GM21786 (cell line): ENCODE measurements around the gene NELFE.
"Not testable (repeated sequence)": the region's sequence is repeated elsewhere in the genome, so short reads cannot be mapped to it uniquely, and the experiment has no call there.

Experiments
- ATAC-seq: cut with Tn5 transposase; IDR thresholded peaks from one replicate; pipeline ENCODE4 v1.9.1; 2021; ENCODE audit not compliant: unreplicated experiment

NELFE gene

DNA sequence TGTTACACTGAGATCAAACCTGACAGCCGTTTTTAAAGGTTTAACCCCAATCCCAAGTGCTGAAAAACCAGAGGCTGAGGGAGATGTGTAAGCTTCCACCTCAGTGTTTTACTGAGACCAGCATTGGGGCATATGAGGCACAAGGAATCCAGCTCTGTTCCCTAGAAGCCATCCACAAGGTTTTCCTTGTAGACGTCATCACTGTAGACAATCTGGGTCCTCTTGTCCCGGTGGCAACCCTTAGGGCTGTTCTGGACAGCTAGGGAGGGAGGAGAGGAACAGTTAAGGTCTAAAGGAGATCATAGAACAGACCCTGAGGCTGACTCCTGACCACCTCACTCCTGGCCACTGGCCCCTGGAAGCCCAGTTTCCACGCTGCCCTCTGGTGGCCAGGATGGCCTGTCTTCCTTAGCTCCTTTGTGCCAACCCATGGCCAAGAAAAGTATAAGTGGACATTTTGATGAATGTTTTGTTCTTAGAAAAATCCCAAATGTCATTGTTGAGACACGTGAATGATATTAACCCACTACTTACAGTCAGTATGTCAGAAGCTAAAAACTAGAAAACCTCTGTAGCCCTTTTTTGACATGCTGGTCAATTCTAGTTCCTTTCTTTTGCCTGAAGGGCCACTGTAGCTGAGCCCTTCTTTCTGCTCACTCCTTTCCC, 6.5 kb downstream of the NELFE start:
- ATAC-seq = no peak

DNA sequence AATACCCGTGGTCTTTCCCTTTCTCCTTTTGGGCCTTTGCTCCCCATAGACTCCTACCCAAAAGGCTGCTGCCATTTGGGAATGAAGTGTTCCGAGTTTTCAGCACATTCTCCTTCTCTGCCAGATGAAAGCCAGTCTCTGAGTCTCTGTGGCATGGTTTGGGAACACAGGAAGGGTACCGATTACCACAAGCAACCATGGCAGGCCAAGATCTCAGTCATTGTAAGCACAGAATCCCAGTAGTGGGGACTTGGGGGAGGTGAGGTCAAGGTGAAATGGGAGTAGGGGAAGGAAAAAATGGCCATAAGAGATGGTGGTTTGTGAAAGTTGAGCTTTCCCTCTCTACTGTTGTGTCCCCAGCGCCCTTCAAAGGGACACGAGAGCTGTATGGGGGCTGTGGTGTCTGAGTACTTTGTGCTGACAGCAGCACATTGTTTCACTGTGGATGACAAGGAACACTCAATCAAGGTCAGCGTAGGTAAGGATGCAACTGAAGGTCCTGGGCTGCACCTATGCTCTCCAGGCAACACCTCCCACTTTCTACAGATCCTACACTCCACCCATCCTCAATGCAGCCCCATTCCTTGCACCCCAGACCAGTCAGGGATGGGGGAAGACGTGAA, 8.7 kb downstream of the NELFE start:
- no peak for ATAC-seq

DNA sequence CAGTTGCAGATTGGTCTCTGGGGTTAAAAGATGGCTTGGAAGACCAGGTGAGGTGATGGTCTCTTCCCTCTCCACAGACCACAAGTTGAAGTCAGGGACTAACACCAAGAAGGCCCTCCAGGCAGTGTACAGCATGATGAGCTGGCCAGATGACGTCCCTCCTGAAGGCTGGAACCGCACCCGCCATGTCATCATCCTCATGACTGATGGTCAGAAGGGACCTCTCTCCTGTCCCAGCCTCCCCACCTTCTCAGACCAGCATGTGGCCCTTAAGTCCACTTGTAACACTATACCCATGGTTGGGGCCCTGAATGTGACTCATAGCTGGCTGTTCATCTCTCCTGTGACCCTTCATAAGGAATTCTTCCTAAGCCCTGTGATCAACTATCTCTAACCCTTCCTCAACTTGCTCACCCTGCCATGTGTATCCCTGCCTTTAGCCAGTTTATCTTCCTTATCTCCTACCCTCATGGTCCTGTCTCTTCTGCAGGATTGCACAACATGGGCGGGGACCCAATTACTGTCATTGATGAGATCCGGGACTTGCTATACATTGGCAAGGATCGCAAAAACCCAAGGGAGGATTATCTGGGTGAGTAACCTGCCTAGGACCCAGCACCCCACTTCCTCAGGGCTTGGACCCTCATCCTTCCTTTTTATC, 9.9 kb downstream of the NELFE start:
- no peak for ATAC-seq

DNA sequence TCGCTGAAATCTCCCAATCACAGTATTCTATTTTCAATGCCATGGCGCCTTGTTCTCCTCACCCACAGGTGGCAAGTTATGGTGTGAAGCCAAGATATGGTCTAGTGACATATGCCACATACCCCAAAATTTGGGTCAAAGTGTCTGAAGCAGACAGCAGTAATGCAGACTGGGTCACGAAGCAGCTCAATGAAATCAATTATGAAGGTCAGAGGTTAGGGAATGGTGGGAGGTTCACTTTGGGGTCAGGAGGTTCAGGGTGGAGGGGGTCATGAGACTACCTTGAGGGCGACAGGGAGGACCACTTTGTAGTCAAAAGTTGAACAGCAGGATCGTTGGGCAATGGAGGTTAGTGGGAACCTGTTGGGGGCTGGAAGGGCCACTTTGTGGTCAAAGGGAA, 10.5 kb downstream of the NELFE start:
- ATAC-seq = no peak

DNA sequence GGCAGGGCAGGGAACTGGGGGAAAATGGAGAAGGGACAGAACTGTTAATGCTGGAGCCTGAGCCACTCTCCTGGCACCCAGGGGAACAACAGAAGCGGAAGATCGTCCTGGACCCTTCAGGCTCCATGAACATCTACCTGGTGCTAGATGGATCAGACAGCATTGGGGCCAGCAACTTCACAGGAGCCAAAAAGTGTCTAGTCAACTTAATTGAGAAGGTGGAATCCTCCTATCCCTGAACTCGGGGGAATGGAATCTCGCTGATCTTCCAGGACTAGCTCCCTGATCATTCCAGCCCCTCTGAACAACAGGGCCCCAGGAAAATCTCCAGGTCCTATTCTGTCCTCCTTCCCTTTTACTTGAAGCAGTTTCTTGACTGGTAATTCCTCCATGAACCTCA, 10.9 kb downstream of the NELFE start:
- no peak for ATAC-seq

DNA sequence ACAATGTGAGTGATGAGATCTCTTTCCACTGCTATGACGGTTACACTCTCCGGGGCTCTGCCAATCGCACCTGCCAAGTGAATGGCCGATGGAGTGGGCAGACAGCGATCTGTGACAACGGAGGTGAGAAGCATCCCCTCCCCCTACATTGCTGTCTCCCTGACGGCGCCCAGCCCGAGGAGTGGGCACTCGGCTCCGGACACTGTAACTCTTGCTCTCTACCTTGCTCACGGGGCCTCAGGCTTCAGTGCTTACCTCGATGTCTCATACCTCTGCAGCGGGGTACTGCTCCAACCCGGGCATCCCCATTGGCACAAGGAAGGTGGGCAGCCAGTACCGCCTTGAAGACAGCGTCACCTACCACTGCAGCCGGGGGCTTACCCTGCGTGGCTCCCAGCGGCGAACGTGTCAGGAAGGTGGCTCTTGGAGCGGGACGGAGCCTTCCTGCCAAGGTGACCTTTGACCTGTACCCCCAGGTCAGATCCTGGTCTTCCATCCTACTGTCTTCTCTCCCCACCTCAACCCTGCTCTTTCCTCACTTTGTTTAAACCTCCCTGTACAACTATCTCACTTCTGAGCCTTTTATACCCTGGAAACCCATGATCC, 11.6 kb downstream of the NELFE start:
- no peak for ATAC-seq

DNA sequence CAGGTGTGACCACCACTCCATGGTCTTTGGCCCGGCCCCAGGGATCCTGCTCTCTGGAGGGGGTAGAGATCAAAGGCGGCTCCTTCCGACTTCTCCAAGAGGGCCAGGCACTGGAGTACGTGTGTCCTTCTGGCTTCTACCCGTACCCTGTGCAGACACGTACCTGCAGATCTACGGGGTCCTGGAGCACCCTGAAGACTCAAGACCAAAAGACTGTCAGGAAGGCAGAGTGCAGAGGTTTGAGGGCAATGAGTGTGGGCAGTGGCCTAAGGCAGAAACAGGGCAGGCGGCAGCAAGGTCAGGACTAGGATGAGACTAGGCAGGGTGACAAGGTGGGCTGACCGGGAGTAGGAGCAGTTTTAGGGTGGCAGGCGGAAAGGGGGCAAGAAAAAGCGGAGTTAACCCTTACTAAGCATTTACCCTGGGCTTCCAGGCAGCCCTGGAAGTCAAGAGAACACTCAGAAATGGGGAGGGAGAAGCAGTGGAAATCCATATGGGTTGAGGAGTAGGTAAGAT, 12.3 kb downstream of the NELFE start:
- ATAC-seq = no peak

DNA sequence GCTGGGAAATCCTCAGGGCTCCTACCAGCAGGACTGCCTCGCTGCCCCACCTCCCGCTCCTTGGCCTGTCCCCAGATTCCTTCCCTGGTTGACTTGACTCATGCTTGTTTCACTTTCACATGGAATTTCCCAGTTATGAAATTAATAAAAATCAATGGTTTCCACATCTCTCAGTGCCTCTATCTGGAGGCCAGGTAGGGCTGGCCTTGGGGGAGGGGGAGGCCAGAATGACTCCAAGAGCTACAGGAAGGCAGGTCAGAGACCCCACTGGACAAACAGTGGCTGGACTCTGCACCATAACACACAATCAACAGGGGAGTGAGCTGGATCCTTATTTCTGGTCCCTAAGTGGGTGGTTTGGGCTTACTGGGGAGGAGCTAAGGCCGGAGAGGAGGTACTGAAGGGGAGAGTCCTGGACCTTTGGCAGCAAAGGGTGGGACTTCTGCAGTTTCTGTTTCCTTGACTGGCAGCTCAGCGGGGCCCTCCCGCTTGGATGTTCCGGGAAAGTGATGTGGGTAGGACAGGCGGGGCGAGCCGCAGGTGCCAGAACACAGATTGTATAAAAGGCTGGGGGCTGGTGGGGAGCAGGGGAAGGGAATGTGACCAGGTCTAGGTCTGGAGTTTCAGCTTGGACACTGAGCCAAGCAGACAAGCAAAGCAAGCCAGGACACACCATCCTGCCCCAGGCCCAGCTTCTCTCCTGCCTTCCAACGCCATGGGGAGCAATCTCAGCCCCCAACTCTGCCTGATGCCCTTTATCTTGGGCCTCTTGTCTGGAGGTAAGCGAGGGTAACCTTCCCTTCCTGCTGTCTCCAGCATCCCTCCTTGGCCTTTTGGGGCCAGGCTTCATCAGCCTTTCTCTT, 13.0 kb downstream of the NELFE start, which contains the start of gene CFB:
Gene CFB, plus strand, starts transcription at position 589 of the 863 bp plus-strand sequence. Its CDS starts 127 bp downstream, at position 716.
- ATAC-seq = no peak

DNA sequence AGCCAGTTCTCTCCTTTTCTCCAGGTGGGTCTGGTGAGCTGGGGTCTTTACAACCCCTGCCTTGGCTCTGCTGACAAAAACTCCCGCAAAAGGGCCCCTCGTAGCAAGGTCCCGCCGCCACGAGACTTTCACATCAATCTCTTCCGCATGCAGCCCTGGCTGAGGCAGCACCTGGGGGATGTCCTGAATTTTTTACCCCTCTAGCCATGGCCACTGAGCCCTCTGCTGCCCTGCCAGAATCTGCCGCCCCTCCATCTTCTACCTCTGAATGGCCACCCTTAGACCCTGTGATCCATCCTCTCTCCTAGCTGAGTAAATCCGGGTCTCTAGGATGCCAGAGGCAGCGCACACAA, 13.6 kb downstream of the NELFE start:
- no peak for ATAC-seq

DNA sequence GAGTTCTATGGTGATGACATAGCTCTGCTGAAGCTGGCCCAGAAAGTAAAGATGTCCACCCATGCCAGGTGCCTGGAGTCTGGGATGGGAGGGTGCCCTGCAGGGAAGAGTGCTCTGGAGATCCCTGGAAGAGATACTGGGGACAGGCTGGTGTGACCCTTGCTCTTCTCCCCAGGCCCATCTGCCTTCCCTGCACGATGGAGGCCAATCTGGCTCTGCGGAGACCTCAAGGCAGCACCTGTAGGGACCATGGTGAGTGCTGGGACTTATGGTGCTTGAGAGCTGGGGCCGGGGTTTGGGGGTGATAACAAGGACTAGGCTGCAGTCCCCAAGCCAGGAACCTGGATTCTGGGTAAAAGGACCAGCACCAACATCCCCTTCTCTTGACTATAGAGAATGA, 15.0 kb downstream of the NELFE start:
- no peak for ATAC-seq

DNA sequence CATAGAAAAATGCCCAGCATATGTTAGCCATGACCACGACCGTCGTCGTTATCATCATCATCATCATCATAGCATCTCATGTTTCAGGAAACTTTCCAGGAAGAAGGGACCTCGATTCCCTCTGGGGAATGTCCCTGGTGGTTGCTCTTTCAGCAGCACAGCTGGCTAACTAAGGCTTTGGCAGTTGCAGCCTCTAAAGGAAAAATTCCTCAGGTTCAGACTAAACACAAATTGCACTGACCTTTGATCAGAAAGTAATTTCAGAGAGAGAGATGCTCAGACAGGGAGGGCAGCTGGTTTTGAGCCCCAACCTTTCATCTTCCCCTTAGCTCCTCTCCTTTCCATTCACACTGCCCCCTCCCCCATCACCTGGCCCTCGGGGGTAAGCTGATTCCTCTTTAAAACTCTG, 18.5 kb downstream of the NELFE start:
- no peak for ATAC-seq

DNA sequence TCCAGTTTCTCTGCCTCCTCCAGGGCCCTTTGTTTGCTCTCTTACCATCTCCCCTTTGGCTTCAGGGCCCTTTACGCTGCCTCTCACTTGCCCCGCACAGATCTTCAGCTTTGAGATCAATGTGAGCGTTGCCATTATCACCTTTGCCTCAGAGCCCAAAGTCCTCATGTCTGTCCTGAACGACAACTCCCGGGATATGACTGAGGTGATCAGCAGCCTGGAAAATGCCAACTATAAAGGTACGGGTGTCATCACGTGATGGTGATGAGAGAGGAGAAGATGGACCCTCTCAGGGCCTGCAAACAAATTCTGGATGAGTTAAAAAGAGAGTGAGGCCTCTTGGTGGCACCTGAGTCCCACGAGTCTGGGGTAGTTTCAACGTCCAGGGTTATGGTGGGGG, 22.9 kb downstream of the NELFE start:
- ATAC-seq = no peak

DNA sequence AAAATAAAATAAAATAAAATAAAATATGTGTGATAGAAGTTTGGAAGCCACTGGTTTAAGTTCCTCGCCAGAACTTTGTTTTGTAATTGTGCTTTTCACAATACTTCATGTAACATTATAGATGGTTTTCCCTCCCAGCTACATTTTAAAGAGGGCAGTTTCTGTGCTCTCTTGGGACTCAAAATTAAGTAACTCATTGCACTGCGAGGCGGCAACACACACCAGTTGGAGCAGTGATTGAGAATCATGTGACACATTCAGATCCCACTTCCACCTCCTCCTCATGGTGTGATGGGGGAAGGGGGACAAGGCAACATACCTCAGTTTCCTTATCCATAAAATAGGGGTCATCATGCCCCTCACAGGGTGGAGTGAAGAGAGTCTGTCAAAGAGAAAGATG, 23.8 kb downstream of the NELFE start:
- no peak for ATAC-seq

DNA sequence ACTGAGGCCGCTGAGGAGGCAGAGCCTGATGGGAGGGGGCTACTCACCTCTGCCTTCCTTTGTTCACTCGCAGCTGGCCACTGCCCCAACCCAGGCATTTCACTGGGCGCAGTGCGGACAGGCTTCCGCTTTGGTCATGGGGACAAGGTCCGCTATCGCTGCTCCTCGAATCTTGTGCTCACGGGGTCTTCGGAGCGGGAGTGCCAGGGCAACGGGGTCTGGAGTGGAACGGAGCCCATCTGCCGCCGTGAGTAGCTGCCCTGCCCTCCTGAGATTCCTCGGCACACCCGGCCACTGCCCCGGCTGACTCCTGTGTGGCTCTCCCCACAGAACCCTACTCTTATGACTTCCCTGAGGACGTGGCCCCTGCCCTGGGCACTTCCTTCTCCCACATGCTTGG, 25.2 kb downstream of the NELFE start:
- ATAC-seq = no peak

DNA sequence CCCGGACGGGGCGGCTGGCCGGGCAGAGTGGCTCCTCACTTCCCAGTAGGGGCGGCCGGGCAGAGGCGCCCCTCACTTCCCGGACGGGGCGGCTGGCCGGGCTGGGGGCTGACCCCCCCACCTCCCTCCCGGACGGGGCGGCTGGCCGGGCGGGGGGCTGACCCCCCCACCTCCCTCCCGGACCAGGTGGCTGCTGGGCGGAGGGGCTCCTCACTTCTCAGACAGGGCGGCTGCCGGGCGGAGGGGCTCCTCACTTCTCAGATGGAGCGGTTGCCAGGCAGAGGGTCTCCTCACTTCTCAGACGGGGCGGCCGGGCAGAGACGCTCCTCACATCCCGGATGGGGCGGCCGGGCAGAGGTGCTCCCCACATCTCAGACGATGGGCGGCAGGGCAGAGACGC, 26.6 kb downstream of the NELFE start:
- not testable (repeated sequence) for ATAC-seq

DNA sequence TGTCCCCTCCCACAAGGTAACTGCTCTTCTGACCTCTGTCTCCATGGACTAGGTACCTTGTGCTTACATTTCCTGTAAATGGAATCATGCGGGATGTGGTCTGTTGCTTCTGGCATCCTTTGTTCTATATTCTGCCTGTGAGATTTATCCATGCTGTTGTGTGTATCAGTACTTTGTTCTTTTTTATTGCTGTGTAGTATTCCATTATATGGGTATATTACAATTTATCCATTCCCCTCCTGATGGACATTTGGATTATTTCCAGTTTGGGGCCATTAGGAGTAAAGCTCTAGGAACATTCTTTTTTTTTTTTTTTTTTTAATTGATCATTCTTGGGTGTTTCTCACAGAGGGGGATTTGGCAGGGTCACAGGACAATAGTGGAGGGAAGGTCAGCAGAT, 27.8 kb downstream of the NELFE start:
- ATAC-seq = no peak

DNA sequence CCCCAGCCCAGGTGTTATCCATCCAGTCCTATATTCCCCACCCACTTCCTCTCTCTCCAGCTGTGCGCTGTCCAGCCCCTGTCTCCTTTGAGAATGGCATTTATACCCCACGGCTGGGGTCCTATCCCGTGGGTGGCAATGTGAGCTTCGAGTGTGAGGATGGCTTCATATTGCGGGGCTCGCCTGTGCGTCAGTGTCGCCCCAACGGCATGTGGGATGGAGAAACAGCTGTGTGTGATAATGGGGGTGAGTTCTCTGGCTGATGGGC, 30.2 kb downstream of the NELFE start:
- no peak for ATAC-seq

DNA sequence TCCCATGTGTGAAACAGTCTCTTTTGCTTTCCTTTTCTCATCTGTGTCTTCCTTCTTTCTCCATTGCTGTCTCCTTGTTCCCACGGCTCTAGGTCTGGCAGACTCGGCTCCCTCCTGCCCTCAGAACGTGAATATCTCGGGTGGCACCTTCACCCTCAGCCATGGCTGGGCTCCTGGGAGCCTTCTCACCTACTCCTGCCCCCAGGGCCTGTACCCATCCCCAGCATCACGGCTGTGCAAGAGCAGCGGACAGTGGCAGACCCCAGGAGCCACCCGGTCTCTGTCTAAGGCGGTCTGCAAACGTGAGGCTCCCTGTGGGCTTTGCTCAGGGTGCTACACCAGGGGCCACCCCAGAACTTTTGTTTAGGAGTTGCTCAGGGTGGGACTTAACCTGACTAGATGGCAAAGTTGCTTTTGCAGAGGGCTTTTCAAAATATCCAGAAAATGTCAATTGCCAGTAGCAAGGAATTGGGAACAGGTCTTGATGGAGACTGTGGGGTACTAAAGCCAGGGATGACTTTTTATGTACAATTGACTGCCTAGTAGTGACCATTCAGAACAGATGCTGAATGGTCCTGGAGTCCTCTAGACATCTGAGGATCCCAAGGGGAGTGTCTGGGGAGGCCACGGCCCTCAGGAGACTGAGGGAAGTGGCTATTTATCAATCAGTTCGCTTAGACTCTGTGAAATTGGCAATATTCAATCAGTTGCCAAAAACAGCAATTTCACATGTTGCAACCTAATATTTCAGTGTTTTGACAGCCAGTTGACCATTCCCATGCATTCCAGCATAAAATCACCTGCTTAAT, 30.7 kb downstream of the NELFE start:
- no peak for ATAC-seq

DNA sequence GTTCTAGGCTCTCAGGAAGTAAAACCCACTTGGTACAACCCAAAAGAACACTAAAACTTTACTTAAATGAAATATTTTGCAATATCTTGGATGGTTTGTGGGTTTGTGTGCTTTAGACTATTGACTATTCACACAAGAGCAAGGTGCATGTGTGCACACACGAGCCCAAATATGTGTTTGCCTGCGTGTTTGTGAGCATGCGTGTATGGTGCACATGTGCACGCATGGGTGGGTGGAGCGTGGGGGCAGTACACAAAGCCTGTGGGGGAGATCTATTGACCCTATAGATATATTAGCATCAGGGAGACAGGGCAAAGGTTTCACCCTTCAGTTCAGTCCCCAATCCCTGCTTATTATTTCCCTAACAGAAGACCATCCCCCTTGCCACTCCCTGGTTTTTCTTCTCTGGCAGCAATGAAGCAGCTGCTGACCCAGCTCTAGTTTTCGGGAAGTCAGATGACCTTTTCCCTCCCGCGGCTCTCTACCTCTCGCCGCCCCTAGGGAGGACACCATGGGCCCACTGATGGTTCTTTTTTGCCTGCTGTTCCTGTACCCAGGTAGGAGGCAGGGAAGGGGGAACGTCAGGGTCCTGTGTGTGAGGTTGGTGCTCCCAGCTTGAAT, 31.4 kb downstream of the NELFE start, which contains the start of gene C2:
Gene C2, plus strand, starts transcription at position 476 of the 621 bp plus-strand sequence. Its CDS starts 36 bp downstream, at position 512.
- no peak for ATAC-seq

DNA sequence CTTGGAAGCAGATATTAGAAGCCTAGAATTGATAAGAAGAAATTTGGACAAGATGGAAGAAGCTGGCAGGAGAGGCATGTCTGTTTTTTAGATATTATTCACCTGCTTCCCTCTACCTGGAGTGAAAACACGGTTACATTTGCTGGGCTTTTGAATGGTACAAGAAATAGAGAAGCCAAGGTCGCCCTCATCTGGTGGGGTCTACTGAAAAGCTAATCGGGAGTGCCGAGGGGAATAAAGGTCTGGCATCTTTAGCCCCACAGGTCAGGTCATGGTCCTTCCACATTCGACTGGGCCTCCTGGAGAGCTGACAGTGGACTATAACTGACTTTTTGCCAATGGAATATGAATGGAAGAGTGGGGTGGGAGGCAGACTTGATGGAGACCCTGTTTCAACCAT, 35.8 kb downstream of the NELFE start:
- no peak for ATAC-seq
